ENCODE measurements around the gene VOPP1.
"Not testable (repeated sequence)": the region's sequence is repeated elsewhere in the genome, so short reads cannot be mapped to it uniquely, and the experiment has no call there.

Gene VOPP1

GRCh38 chr7:55572378-55573233 lies at the start of gene VOPP1:
Gene VOPP1, minus strand, starts transcription at chr7:55572502. Its CDS starts 178 bp downstream, at chr7:55572324.
- peak; percentile 75 for DNase-seq

GRCh38 chr7:55618913-55619312 lies 46.6 kb upstream of the VOPP1 start:
- no peak for DNase-seq

GRCh38 chr7:55614365-55615064 lies 42.2 kb upstream of the VOPP1 start:
- not testable (repeated sequence) for DNase-seq

GRCh38 chr7:55609726-55610125 lies 37.4 kb upstream of the VOPP1 start:
- not testable (repeated sequence) for DNase-seq

- DNase-seq, result not testable (repeated sequence)
Observed at GRCh38 chr7:55605661-55606060, 33.4 kb upstream of the VOPP1 start.

GRCh38 chr7:55597944-55598499 lies 25.7 kb upstream of the VOPP1 start:
- DNase-seq, result not testable (repeated sequence)

GRCh38 chr7:55597214-55597739 lies 25.0 kb upstream of the VOPP1 start:
- peak; percentile 35 for DNase-seq

GRCh38 chr7:55595511-55595910 lies 23.2 kb upstream of the VOPP1 start:
- DNase-seq, result no peak

GRCh38 chr7:55594870-55595269 lies 22.6 kb upstream of the VOPP1 start:
- no peak for DNase-seq

- DNase-seq, result no peak
Observed at GRCh38 chr7:55594414-55594813, 22.1 kb upstream of the VOPP1 start.

GRCh38 chr7:55593515-55594318 lies 21.4 kb upstream of the VOPP1 start:
- peak; percentile 64 for DNase-seq

- DNase-seq, result no peak
Observed at GRCh38 chr7:55593172-55593514, 20.8 kb upstream of the VOPP1 start.

- no peak for DNase-seq
Observed at GRCh38 chr7:55592492-55592891, 20.2 kb upstream of the VOPP1 start.

- no peak for DNase-seq
Observed at GRCh38 chr7:55591282-55591931, 19.1 kb upstream of the VOPP1 start.

- no peak for DNase-seq
Observed at GRCh38 chr7:55590517-55591281, 18.4 kb upstream of the VOPP1 start.

GRCh38 chr7:55589905-55590304 lies 17.6 kb upstream of the VOPP1 start:
- no peak for DNase-seq

- DNase-seq, result no peak
Observed at GRCh38 chr7:55588976-55589604, 16.8 kb upstream of the VOPP1 start.

GRCh38 chr7:55588379-55588699 lies 16.0 kb upstream of the VOPP1 start:
- DNase-seq, result no peak

- DNase-seq, result no peak
Observed at GRCh38 chr7:55587687-55588378, 15.5 kb upstream of the VOPP1 start.

- not testable (repeated sequence) for DNase-seq
Observed at GRCh38 chr7:55582656-55583055, 10.4 kb upstream of the VOPP1 start.
